Right lobe of liver (tissue), 4 donors: ENCODE measurements around the gene PRDM16.

Experiments used
- POLR2A ChIP-seq: fragments of 450-650 bp; IDR thresholded peaks from one replicate; pipeline ENCODE4 v1.6.1; 2017; ENCODE audit warnings: antibody characterized with exemption, mild to moderate bottlenecking
- TF ChIP-seq, protein P1 (sequence below), 4 donors: fragments of 200-600 bp in 3 of 4; fragments of 450-650 bp in 1 of 4; IDR thresholded peaks; one replicate each; pipeline versions ENCODE4 v1.5.1 to v1.8.0; 2016 to 2022; ENCODE audit warnings: antibody characterized with exemption in 4 of 4, mild to moderate bottlenecking in 2 of 4
- donor health status: DM: no; HTN: no; CAD: no.
- donor health status: DM: no; HTN: no; CAD: no.
- donor health status: DM: no; HTN: yes; CAD: no.

GRCh38 chr1:3461238-3461933 lies 392.4 kb downstream of the PRDM16 start:
- no peak for TF ChIP-seq POLR2A
- TF ChIP-seq, protein P1, sequence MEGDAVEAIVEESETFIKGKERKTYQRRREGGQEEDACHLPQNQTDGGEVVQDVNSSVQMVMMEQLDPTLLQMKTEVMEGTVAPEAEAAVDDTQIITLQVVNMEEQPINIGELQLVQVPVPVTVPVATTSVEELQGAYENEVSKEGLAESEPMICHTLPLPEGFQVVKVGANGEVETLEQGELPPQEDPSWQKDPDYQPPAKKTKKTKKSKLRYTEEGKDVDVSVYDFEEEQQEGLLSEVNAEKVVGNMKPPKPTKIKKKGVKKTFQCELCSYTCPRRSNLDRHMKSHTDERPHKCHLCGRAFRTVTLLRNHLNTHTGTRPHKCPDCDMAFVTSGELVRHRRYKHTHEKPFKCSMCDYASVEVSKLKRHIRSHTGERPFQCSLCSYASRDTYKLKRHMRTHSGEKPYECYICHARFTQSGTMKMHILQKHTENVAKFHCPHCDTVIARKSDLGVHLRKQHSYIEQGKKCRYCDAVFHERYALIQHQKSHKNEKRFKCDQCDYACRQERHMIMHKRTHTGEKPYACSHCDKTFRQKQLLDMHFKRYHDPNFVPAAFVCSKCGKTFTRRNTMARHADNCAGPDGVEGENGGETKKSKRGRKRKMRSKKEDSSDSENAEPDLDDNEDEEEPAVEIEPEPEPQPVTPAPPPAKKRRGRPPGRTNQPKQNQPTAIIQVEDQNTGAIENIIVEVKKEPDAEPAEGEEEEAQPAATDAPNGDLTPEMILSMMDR (IDR thresholded peaks at IDR 0.05): no peak
